CD4-positive, alpha-beta T cell treated with Interleukin-6 for 4 hours (primary cell): ENCODE measurements around the gene TUBA8.
"Not testable (repeated sequence)": the region's sequence is repeated elsewhere in the genome, so short reads cannot be mapped to it uniquely, and the experiment has no call there.

Experiments
- DNase-seq: peaks from one replicate; pipeline ENCODE4 v3.0.0-alpha.2; 2020; ENCODE audit warnings: mixed read lengths

Gene TUBA8

DNA sequence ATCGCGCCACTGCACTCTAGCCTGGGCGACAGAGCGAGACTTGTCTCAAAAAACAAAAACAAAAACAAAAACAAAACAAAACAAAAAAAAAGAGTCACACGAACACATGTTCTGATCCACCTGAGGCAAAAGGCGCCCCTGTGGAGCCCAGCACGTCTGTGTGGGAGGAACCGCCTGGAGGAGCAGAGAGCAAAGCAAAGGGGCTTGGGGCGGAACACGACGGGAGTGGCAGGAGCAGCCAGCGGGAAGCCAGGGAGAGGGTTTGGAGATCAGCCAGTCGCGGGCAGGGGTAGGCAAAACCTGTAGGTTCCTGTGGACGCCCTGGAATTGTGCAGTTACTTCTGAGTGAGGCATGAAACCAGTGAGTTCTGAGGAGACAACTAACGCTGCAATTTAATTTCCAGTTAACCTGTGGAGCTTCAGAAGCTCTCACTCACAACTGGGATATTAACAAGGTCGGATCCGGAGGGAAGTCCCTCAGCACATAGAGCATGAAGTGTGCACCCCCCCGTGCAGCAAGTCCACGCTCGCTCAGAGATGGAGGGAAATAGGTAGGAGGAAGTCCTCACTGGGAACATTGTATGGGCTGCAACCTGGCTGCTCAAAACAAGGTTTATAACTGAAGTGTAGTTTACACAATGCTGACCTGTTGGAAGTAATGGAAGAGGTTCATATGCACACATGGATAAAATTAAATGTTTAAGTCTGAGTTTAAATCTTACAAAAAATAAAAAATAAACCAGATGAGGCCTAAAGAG lies 26.1 kb downstream of the TUBA8 start:
- no peak for DNase-seq

DNA sequence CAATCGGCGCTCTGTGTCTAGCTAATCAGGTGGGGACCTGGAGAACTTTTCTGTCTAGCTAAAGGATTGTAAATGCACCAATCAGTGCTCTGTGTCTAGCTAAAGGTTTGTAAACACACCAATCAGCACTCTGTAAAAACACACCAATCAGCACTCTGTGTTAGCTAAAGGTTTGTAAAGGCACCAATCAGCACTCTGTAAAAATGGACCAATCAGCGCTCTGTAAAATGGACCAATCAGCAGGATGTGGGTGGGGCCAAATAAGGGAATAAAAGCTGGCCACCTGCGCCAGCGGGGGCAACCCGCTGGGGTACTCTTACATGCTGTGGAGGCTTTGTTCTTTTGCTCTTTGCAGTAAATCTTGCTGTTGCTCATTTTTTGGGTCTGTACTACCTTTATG lies 30.4 kb downstream of the TUBA8 start:
- not testable (repeated sequence) for DNase-seq

DNA sequence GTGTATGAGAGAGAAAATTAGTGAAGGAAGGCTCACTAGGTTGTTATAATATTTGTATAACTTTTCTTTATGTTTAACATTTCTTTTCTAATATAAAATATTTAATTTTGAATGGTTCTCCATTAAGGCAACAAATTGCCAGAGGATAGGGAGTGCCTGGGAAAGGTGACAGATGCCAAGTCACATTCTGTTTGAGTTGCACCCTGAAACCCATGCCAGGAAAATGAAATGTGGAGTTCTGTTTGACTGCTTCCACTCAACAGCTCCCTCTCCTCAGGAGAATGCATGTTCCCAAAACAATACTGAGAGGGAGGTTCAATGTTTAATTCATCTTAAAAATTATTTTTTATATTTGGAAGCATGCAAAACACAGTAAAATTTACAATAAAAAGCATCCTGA lies 33.5 kb downstream of the TUBA8 start:
- DNase-seq, result no peak

DNA sequence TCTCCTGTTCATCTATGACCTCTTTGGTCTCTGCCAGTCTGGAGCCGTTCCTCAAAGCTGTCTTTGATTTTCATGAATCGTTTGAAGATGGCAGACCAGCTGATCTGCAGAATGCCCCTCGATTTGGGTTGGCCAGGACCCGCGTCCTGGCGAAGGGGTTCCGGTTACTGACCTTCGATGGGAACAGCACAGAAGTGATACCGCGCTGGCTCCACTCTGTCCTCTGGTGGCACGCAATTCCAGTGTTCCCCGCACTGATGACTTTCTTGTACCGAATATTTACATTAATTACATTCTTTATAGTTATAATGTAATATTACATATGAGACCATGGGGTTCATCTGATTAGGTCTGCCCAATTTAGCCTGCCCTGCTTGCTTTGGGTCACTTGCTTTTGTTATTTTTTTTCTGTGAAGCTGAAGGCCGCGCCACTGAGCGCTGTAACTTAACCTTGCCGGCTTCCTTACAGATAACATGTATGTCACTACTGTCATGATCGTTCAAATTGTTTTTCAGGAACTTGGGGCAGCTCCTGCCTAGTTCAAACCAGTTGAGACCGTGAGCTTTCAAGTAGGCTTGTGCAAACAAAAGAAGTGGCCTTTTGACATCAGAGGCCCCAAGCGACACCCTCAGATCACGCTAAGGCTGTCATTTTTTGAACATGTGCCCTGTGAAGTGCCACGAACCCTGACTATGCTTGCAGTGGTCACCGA lies 35.2 kb downstream of the TUBA8 start:
- no peak for DNase-seq

DNA sequence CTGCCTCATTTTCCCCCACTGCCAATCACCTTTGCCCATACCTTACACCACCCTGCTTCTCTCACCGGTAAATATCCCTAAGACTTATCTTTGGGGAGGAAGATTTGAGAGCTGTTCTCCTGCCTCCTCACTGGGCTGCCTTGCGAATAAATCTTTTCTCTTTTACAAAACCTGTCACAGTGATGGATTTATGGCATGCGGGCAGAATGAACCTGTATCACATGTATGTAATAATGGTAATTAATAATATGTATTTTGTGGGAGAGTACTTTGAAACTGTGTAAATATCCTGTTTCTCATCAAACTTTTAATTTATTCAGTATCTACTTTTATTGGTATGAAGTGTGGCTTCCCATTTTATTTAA lies 35.8 kb downstream of the TUBA8 start:
- no peak for DNase-seq

DNA sequence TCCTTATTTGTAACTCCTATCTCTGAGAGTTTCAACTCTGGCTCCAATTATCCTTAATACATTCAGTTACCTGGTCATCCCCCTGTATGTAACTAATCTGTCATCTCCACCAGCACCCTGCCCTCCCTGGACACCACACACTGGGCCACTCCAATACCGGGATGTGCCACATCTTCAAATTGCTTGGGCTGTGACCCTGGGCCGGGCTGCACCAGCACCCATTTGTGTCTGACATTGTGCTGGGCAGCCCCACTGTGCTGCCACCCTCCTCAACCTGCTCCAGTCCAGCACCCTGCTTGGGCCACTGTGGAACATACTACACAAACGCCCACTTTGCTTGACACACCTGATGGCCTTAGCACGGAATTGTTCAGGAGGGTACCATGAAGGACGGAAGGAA lies 37.2 kb downstream of the TUBA8 start:
- DNase-seq, result no peak

DNA sequence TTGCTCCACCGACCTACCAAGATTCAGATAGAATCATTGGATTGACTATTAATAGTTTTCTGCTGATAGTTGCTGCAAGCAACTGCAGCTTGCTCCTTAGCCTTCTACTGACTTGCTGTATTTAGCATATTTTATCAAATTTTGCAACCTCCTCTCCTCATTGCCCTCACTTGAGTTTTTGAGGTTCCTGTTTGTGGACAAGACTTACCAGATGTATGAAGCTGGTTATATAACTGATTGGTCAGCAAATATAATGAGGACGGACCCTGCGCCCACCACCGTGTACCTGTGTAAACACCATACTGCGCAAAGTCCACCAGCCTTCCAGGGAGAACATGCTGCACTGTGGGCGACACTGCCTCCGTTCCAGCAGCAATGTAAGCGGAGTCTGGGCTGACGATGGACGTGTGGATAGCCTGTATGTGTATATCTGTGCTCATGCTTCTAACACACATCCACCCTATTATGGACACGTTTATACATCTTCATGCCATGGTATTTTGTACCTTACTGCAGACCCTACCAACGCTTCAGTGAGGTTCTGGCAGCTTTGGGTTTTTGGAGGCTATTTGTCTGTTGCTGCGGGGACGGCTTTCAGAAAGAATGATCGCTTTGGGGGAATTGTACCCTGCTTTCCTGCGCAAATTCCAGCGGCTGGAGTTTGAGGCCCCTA lies 37.8 kb downstream of the TUBA8 start:
- no peak for DNase-seq

DNA sequence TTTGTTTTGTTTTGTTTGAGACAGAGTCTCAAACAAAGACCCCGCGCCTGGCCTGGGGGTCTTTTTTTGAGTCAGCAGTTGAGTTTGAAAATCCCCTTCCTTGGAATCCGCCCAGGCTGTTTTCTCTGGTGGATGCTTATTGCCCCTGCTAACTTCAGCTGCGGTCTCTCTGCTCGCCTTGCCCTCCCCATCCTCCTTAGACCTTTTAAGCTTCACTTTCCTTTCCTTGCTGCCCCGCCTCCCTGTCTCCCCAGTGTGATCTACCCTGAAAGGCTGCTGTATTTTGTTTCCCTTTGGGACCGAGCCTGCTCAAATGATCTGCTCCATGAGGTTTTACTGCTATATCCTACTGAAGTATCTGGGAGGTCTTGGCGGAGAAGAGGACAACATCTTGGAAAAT lies 41.9 kb downstream of the TUBA8 start:
- DNase-seq, result peak; percentile 54

DNA sequence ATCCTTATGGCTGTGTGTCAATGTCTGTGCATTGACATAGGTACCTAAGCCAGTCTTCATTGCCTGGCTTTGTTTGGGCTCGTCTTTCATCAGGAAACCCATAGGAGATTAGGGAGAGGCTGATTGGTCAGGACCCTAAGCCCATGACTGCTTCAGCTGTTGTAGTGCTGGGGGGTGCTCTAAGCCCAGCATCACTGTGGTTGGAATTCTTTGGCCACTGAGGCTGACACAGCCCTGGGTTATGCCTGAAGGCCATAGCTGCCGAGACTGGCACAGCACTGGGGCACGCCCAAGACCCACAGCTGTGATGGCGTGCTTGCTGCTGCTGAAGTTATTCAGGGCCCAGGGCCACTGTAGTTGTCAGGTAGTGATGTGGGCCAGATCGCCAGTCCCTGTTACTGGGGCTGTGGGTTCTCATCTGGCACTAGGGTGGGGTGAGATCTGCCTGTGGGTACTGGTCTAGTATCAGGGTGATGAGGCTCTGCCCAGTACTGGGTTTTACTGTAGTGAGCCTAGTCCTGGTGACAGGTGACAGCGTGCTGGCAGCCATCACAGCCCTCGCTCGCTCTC lies 44.3 kb downstream of the TUBA8 start:
- DNase-seq, result no peak

DNA sequence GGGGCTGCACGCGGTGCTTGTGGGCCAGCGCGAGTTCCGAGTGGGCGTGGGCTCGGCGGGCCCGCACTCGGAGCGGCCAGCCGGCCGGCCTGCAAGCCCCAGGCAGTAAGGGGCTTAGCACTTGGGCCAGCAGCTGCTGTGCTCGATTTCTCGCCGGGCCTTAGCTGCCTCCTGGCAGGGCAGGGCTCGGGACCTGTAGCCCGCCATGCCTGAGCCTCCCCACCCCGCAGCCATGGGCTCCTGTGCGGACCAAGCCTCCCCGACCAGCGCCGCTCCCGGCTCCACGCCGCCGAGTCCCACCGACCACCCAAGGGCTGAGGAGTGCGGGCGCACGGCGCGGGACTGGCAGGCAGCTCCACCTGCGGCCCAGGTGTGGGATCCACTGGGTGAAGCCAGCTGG lies 44.9 kb downstream of the TUBA8 start:
- not testable (repeated sequence) for DNase-seq

DNA sequence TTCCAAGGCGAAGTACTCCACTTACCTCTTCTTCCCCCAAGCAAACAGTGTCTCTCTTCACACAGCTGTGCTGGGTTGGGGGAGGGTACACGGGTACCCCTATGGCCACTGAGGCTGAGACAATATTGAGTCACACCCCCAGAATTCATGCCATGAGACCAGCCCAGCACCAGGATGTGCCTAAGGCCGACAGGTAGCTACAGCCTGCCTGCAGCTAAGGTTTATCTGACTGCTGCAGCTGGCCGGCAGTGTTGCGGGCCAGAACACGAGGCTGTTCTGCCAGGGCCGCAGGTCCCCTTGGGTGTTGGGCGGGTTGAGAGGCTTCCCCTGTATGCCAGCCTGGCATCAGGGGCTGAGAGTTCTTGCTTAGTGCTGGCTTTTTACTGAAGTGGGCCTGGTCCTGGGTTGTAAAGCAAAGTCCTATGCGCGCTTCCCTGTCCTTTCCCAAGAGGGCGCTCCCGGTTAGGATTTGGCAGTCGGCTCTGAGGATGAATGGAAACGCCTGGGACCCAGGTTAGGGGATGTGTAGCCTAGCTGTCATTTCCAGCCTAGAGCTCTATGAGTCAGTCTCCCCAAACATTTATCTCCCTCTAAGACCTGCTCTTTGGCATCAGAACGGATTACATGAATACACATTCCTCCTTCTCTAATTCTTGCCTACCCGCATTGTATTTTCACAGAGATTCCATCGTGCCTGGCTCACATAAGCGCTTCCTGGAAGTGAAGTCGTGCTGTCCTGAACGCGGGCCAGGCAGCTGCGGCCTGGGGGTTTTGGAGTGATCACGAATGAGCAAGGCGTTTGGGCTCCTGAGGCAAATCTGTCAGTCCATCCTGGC lies 46.5 kb downstream of the TUBA8 start:
- DNase-seq, result peak; percentile 52

DNA sequence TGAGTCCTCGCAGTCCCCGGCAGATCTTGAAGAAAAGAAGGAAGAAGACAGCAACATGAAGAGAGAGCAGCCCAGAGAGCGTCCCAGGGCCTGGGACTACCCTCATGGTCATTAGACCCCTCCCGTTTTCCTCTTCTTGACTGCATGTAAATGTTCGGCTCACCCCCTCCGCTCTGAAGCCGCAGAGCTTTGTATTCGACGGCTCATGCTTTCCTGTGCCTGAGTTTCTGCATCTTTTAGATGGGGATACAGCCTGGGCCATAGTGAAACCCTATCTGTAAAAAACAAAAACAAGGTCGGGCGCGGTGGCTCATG lies 47.1 kb downstream of the TUBA8 start:
- DNase-seq, result no peak

DNA sequence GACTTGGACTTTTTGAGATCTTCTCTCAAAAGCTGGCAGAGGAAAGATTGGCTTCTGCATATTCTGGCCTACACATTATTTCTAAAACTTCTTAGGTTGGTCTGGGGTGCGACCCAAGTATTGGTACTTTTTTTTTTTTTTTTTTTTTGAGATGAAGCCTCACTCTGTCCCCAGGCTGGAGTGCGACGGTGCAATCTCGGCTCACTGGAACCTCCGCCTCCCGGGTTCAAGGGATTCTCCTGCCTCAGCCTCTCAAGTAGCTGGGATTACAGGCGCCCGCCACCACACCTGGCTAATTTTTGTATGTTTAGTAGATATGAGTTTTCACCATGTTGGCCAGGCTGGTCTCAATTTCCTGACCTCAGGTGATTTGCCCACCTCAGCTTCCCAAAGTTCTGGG lies 50.0 kb downstream of the TUBA8 start:
- not testable (repeated sequence) for DNase-seq

DNA sequence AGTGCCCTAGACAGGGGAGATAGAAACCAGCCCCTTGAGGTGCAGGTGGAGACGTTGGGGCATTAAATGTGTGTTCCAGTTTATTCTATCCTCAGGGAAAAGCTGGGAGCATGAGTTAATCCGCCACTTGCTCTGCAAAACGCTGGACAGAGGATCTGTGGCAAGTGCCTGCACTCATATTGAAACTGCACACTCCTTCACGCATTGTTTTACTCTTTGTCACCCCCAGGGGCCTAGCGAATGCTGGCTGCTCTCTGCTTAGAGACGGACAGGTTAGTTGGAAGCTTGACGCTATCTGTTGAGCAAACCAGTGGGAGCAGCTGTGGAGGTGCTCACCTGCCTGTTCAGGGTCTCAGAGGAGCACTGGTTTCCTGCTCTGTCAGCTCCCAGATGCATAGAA lies 53.2 kb downstream of the TUBA8 start:
- not testable (repeated sequence) for DNase-seq

DNA sequence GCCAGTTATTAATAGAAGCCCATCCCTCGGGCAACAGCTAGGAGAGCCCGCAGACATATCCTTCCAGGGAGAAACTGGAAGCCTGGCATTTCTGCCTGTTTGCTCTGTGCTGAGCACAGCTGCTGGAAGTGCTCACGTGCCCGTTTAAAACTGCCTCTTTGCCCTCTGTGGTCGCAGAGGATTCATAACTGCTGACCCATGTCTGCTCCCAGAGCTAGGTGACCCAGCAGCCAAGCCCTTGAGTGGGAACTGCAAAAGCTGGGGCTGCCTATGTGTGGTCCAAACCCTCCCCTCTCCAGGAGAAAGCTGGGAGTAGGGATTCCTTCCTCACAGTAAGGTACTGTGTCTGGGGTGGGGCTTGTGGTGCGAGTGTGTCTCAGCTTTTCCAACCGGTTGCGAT lies 54.0 kb downstream of the TUBA8 start:
- DNase-seq, result not testable (repeated sequence)

DNA sequence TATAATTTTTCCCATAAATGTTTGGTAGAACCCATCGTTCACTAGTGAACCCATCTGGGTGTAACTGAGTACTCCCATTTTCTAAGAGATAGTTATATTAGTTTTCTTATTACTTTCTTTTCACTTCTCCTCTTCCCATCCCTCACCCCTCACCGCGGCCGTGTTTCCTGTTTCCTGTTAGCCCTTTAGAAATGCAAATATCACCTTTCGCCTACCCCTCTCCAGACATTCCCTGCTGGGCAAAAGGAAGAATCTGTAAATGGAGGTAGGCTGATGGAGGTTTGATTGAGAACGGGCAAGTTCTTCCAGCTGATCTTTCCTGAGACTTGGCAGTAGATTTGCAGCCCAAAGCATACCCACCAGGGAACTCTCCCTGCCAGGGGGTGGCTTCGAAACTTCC lies 54.7 kb downstream of the TUBA8 start:
- DNase-seq, result not testable (repeated sequence)

DNA sequence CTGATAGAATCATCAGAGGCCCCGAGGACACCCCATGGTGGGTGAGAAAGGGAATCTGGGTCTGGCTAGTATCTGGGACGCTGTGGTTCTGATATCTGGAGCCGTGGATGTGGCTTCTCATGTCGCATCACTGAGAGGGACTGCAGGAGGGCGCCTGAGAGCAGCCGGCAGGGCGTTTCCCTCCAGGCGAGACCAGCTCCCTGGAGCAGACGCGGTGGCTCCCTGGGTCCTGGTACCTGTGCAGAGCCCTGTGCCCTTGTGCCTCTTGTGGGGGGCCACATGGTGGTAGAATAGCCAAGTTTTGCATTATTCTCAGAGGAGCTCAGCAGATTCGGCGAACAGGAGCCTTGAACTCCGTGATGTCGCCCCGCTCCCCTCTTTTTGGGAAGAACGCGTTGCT lies 59.7 kb downstream of the TUBA8 start:
- DNase-seq, result not testable (repeated sequence)

DNA sequence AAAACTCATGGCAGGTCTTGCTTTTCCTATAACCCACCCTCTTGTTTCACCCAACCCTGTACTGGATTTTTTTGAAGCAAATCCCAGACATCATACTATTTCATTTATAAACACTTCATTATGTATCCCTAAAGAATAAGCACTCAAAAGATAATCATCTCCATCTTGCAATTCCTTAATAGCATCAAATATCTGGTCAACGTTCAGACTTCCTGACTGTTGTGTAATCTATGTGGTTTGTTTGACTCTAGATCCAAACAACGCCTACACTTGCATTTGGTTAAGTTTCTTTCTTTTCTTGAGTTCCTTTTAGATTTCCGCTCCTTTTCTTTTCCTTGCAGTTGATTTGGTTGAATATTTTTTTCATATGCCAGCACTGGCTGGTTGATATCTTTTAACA lies 61.6 kb downstream of the TUBA8 start:
- not testable (repeated sequence) for DNase-seq

DNA sequence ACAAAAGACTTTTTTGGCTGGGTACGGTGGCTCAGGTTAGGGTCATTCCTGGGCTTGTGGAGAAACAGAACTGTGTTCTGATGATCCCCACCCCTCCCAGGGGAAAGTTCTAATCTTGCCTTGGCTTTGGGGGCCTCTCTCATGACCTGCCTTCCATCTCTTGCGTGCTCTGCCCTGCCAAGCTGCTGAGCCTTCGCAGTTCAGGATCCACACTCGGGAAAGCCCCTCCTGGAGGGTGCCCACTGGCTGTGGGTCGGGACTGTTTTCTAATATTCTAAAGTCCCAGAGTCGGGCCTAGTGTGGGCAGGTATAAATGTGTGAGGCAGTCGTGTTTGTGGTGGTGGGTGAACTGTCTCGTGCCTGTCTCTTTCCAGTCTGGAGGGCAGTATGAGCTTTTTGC lies 62.2 kb downstream of the TUBA8 start:
- DNase-seq, result not testable (repeated sequence)

DNA sequence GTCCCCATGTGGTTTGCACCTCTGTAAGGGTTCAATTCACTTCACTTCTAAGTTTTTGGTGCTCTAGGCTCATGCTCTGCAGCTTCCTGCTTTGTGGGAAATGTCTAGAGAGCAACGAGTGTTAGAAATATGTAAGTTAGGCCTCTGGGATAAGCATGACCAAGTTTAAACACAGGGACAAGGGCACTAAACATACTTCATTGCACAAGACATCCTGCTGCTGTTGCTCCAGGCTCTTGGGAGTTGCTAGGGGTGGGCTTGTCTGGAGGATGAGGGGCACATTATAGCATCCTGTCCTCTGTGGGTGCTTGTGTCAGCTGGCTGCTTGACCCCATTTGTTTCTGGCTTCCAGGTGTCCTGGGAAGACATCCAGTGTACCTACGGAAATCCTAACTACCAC lies 62.8 kb downstream of the TUBA8 start:
- DNase-seq, result not testable (repeated sequence)
